A673 (cell line): ENCODE results near the gene PKNOX2. TPM values are rescaled to one million over a fixed set of nuclear protein-coding genes. Genes with fewer than 3 reads are reported as not detected.

ENCODE experiments used
- BruUV-seq: library from RNA; stranded (reverse); fragments of 400-500 nt; replicated peaks from 2 replicates; lab custom pipeline; 2021; lab: Mats Ljungman, UMichigan
- CTCF ChIA-PET: fragments of 300-600 bp; sonication (Branson Sonifier 250); formaldehyde crosslinking; loops from one replicate; lab custom pipeline; 2022; ENCODE audit warnings: antibody characterized with exemption; lab: Charles Lee
- POLR2A ChIA-PET: fragments of 300-600 bp; sonication (Branson Sonifier 250); formaldehyde crosslinking; loops from one replicate; lab custom pipeline; 2022; ENCODE audit warnings: antibody characterized with exemption; ENCODE audit not compliant: low non-redundant PET; lab: Charles Lee
- DNase-seq: peaks from one replicate; pipeline ENCODE4 v3.0.0-alpha.2; 2015; ENCODE audit warnings: low spot score
- H3K27ac ChIP-seq: fragments of 200-600 bp; sonication (generic); 2 replicates; pipeline ENCODE4 v1.5.1; 2016; ENCODE audit warnings: mixed run types, low read depth, mild to moderate bottlenecking, mixed read lengths, antibody characterized with exemption, low read length; ENCODE audit not compliant: poor library complexity, severe bottlenecking
- H3K27me3 ChIP-seq: fragments of 200-600 bp; sonication (generic); replicated peaks from 2 replicates; pipeline ENCODE4 v1.6.1; 2017; ENCODE audit warnings: mixed run types, low read depth, mild to moderate bottlenecking, mixed read lengths, antibody characterized with exemption, low read length; ENCODE audit not compliant: insufficient read depth, poor library complexity
- H3K36me3 ChIP-seq: fragments of 200-600 bp; sonication (generic); 2 replicates; pipeline ENCODE4 v1.6.1; 2016; ENCODE audit warnings: mixed run types, mild to moderate bottlenecking, mixed read lengths, antibody characterized with exemption, low read length; ENCODE audit not compliant: insufficient read depth, poor library complexity, severe bottlenecking
- H3K4me1 ChIP-seq: fragments of 200-600 bp; sonication (generic); 2 replicates; pipeline ENCODE4 v1.6.1; 2017; ENCODE audit warnings: mixed run types, mild to moderate bottlenecking, mixed read lengths, antibody characterized with exemption, low read length; ENCODE audit not compliant: insufficient read depth, poor library complexity, severe bottlenecking
- H3K4me3 ChIP-seq: fragments of 200-600 bp; sonication (generic); 2 replicates; pipeline ENCODE4 v1.5.1; 2016; ENCODE audit warnings: low read depth, mixed run types, mild to moderate bottlenecking, mixed read lengths, low read length; ENCODE audit not compliant: poor library complexity, severe bottlenecking
- H3K9me3 ChIP-seq: fragments of 200-600 bp; sonication (generic); 2 replicates; pipeline ENCODE4 v1.6.1; 2016; ENCODE audit warnings: mixed run types, low read depth, mild to moderate bottlenecking, mixed read lengths, antibody characterized with exemption, low read length; ENCODE audit not compliant: poor library complexity, severe bottlenecking
- EZH2 ChIP-seq: fragments of 200-600 bp; sonication (generic); IDR thresholded peaks from 2 replicates; pipeline ENCODE4 v1.6.1; 2017; ENCODE audit warnings: borderline replicate concordance, low read depth, mild to moderate bottlenecking, mixed read lengths, antibody characterized with exemption, low read length; ENCODE audit not compliant: poor library complexity, severe bottlenecking
- intact Hi-C: fragments of 100-400 bp; cut with micrococcal nuclease; formaldehyde crosslinking; loops from one replicate; pipeline ENCODE4 v1.10.0; 2022; ENCODE audit not compliant: unreplicated experiment
- total RNA-seq: library from RNA; stranded (reverse); gene quantifications from 2 replicates; pipeline ENCODE4 v1.2.3, GENCODE V29; 2021
- TF ChIP-seq, protein P1 (sequence below): fragments of 300-800, 200-600 bp; sonication (generic); conservative IDR thresholded peaks from 2 replicates; pipeline ENCODE4 v1.5.1; 2017; ENCODE audit warnings: low read depth, mild to moderate bottlenecking, antibody characterized with exemption, low read length, moderate library complexity, mixed read lengths

Gene PKNOX2
- total RNA-seq, 1 experiment from 2014 or later: 1.1 TPM

DNA sequence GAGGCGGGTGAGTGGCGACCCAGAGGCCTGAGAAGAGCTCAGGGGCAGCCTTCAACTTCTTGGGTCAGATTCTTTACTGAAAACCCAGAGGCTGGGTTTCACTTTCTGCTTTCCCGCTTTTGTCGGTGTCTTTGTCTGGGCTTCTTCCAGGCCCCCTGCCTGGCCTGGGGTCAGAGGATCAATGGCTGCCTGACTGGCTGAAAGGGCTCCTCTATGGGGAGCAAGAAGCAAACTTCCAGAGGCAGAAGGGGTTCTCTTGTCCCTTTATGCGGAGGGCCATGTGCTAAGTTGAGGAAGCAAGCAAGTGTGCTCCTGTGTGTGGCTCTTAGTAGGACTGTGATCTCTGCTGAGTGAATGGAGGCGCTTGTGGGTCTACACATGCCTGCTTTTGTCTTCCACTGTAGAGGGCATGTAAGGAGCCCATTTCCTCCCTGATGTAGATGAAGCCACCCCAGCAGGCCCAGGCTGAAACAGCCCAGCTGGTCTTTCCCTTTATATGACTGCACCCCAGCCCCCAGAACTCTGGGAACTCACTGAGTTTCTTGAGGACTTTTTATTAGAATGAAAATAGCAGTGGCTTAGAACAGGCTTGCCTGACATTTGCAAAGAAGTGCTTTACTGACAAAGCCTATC lies 1.0 kb upstream of the PKNOX2 start:
- H3K4me1 ChIP-seq: no peaks in the 10 kb centered on the region
- H3K27ac ChIP-seq: no peak overlapping the region
- no TSS peak for BruUV-seq
- no peak for DNase-seq
- ChIA-PET POLR2A (interaction anchor here (0.8 kb wide), 1 partner anchor 182 kb away, joined by 5 read pairs; no protein-coding TSS in a partner anchor), CTCF (interaction anchor here (0.6 kb wide), 1 partner anchor 187 kb away, joined by 14 read pairs; no protein-coding TSS in a partner anchor)
- intact Hi-C loops: loop anchor here (2.0 to 5.0 kb wide), 2 partner anchors 184 to 241 kb away; no protein-coding TSS in a partner anchor
- peak overlapping the region; percentile 27 for H3K4me3 ChIP-seq
- H3K36me3 ChIP-seq: no peaks in the 10 kb centered on the region
- H3K9me3 ChIP-seq: no peaks in the 10 kb centered on the region
- H3K27me3 ChIP-seq: peaks cover 14% of the 10 kb centered on the region
- TF ChIP-seq, protein P1, sequence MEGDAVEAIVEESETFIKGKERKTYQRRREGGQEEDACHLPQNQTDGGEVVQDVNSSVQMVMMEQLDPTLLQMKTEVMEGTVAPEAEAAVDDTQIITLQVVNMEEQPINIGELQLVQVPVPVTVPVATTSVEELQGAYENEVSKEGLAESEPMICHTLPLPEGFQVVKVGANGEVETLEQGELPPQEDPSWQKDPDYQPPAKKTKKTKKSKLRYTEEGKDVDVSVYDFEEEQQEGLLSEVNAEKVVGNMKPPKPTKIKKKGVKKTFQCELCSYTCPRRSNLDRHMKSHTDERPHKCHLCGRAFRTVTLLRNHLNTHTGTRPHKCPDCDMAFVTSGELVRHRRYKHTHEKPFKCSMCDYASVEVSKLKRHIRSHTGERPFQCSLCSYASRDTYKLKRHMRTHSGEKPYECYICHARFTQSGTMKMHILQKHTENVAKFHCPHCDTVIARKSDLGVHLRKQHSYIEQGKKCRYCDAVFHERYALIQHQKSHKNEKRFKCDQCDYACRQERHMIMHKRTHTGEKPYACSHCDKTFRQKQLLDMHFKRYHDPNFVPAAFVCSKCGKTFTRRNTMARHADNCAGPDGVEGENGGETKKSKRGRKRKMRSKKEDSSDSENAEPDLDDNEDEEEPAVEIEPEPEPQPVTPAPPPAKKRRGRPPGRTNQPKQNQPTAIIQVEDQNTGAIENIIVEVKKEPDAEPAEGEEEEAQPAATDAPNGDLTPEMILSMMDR: no peak
- TF ChIP-seq EZH2: no peak

DNA sequence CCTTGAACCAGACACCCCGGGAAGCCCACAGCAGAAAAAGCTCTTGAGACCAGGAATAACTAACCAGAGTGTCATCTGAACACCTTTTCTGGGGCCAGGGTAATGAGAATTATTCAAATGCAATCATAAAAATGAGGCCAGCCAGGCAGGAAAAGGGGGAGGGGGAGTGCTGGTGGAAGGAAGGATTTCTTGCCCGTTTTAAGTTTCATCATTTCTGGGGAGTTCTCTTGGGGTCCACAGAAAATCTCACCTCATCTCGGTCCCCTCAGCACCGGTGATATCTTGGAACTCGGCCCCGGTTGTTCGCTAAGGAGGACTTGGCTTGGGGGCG lies 495 bp upstream of the PKNOX2 start:
- no TSS peak for BruUV-seq
- no peaks in the 10 kb centered on the region for H3K9me3 ChIP-seq
- H3K4me3 ChIP-seq: peak overlapping the region; percentile 27
- H3K4me1 ChIP-seq: no peaks in the 10 kb centered on the region
- intact Hi-C loops: loop anchor here (2.0 to 5.0 kb wide), 2 partner anchors 183 to 241 kb away; no protein-coding TSS in a partner anchor
- CTCF ChIA-PET: no interaction called here
- TF ChIP-seq EZH2: no peak
- TF ChIP-seq, protein P1: no peak
- no peaks in the 10 kb centered on the region for H3K36me3 ChIP-seq
- DNase-seq: no peak
- H3K27me3 ChIP-seq: peaks cover 14% of the 10 kb centered on the region
- no peak overlapping the region for H3K27ac ChIP-seq
- POLR2A ChIA-PET: interaction anchor here (0.8 kb wide), 1 partner anchor 182 kb away, joined by 5 read pairs; no protein-coding TSS in a partner anchor

DNA sequence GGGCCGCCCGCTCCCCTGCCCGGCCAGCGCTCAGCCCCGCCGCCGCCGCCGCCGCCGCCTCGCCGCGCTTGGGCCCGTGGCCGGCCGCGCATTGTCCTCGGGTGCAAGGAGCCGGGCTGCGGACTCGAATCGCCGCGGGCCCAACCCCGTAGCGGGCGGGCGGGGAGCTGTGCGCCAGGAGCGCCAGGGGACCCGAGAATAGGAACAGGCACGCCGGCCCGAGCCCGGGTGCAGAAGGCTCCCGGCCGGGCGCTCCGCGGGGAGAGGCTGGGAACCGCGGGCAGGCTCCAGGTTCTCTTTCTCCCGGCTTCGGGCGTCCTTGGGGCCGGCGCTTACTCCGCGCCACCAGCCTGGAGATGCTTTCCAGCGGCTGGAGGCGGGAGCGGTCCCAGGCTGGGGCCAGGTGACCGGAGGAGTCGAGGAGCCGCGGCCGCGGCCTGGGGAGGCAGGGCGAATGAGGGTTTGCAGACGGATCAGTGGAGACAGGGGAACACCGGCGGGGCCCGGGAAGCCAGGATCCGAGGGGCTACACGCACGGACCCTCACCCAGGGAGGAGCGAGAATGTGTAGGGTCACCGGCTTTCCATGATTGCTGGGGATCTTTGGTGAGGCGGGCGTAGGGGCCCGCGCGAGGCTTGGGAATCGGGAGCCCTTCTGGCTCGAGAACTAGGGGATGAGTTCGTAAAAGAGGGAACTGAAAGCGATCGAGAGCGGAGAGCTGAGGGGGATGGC lies 726 bp downstream of the PKNOX2 start:
- intact Hi-C loops: loop anchor here (2.0 kb wide), 1 partner anchor 240 kb away; no protein-coding TSS in a partner anchor
- Histone ChIP-seq H3K27ac (no peak overlapping the region), H3K9me3 (no peaks in the 10 kb centered on the region), H3K27me3 (peaks cover 14% of the 10 kb centered on the region), H3K36me3 (no peaks in the 10 kb centered on the region), H3K4me1 (peaks cover under 1% of the 10 kb centered on the region), H3K4me3 (peak overlapping the region; percentile 55)
- POLR2A ChIA-PET: interaction anchor here (0.7 kb wide), 1 partner anchor 204 kb away, joined by 3 read pairs; no protein-coding TSS in a partner anchor
- DNase-seq: peak; percentile 26
- TF ChIP-seq EZH2: no peak
- TF ChIP-seq, protein P1: no peak
- CTCF ChIA-PET: interaction anchor here (0.5 to 0.9 kb wide), 7 partner anchors 42 to 465 kb away, joined by 3 to 13 read pairs (median 5); no protein-coding TSS in a partner anchor
- BruUV-seq: no TSS peak
